Vagina (tissue), 2 donors: ENCODE results near the gene CMTM3. TPM values are rescaled to one million over a fixed set of nuclear protein-coding genes. Genes with fewer than 3 reads are reported as not detected.
"Not testable (repeated sequence)": the region's sequence is repeated elsewhere in the genome, so short reads cannot be mapped to it uniquely, and the experiment has no call there.

Source experiments
- DNase-seq, 2 donors: peaks; one replicate each; pipeline ENCODE4 v3.0.0-alpha.2; 2017; ENCODE audit errors: extremely low spot score in 2 of 2
- H3K27ac ChIP-seq: fragments of 200-600 bp; sonication (generic); one replicate; pipeline ENCODE4 v1.5.1; 2019
- H3K27me3 ChIP-seq: fragments of 200-600 bp; sonication (generic); one replicate; pipeline ENCODE4 v1.5.1; 2019
- H3K36me3 ChIP-seq, 2 donors: fragments of 200-600 bp; sonication (generic); one replicate each; pipeline ENCODE4 v1.5.1; 2017 to 2019
- H3K4me1 ChIP-seq: fragments of 200-600 bp; sonication (generic); one replicate; pipeline ENCODE4 v1.5.1; 2019
- H3K4me3 ChIP-seq, 2 donors: fragments of 200-600 bp; sonication (generic); 1 replicate in 1 of 2; 2 replicates in 1 of 2; pipeline ENCODE4 v1.5.1; 2016 to 2019
- H3K9me3 ChIP-seq: fragments of 200-600 bp; sonication (generic); one replicate; pipeline ENCODE4 v1.5.1; 2019
- POLR2A ChIP-seq, 2 donors: fragments of 450-650 bp; IDR thresholded peaks; one replicate each; pipeline ENCODE4 v1.6.1; 2017; ENCODE audit warnings: antibody characterized with exemption in 2 of 2, mild to moderate bottlenecking in 2 of 2, moderate library complexity in 2 of 2
- POLR2AphosphoS5 ChIP-seq, 2 donors: sonication (generic); formaldehyde crosslinking; IDR thresholded peaks; one replicate each; pipeline ENCODE4 v1.9.0; 2017; ENCODE audit warnings: antibody characterized with exemption in 2 of 2, mild to moderate bottlenecking in 2 of 2, low read depth in 1 of 2; ENCODE audit not compliant: insufficient read depth in 1 of 2
- intact Hi-C: fragments of 100-400 bp; cut with DNase I; formaldehyde crosslinking; loops from one replicate; pipeline ENCODE4 v1.15.1; 2023
- small RNA-seq: library from RNA; depleted of rRNA; stranded (forward); fragments of <200 nt; gene quantifications from one replicate; pipeline ENCODE3, GENCODE V24; 2016
- total RNA-seq: library from RNA; depleted of rRNA; stranded (reverse); fragments of >200 nt; gene quantifications from one replicate; pipeline ENCODE4 v1.2.3, GENCODE V29; 2016
- TF ChIP-seq, protein P1 (sequence below), 3 experiments: fragments of 450-650 bp in 2 of 3; fragments of 200-600 bp in 1 of 3; sonication (generic) in 1 of 3; IDR thresholded peaks; one replicate each; pipeline ENCODE4 v1.5.1; 2017 to 2019; ENCODE audit warnings: antibody characterized with exemption in 3 of 3, mild to moderate bottlenecking in 2 of 3, moderate library complexity in 2 of 3

CMTM3 gene
- total RNA-seq, 1 donor from 2014 or later, result 47.9 TPM

GRCh38 chr16:66658860-66659190, 54.3 kb downstream of the CMTM3 start:
- Histone ChIP-seq H3K4me1 (peaks cover 31% of the 10 kb centered on the region), H3K36me3 (no peaks in the 10 kb centered on the region), H3K27ac (no peak overlapping the region), H3K27me3 (no peaks in the 10 kb centered on the region), H3K9me3 (no peaks in the 10 kb centered on the region), H3K4me3 (no peak overlapping the region)
- intact Hi-C loops, result no loop called here
- TF ChIP-seq, protein P1, sequence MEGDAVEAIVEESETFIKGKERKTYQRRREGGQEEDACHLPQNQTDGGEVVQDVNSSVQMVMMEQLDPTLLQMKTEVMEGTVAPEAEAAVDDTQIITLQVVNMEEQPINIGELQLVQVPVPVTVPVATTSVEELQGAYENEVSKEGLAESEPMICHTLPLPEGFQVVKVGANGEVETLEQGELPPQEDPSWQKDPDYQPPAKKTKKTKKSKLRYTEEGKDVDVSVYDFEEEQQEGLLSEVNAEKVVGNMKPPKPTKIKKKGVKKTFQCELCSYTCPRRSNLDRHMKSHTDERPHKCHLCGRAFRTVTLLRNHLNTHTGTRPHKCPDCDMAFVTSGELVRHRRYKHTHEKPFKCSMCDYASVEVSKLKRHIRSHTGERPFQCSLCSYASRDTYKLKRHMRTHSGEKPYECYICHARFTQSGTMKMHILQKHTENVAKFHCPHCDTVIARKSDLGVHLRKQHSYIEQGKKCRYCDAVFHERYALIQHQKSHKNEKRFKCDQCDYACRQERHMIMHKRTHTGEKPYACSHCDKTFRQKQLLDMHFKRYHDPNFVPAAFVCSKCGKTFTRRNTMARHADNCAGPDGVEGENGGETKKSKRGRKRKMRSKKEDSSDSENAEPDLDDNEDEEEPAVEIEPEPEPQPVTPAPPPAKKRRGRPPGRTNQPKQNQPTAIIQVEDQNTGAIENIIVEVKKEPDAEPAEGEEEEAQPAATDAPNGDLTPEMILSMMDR (IDR thresholded peaks at IDR 0.05), result no peak
- TF ChIP-seq POLR2A (IDR thresholded peaks at IDR 0.05), result no peak
- no peak for TF ChIP-seq POLR2AphosphoS5 (IDR thresholded peaks at IDR 0.05; ENCODE audit: insufficient read depth in 1 of 2, low read depth in 1 of 2)
- no peak for DNase-seq

DNA sequence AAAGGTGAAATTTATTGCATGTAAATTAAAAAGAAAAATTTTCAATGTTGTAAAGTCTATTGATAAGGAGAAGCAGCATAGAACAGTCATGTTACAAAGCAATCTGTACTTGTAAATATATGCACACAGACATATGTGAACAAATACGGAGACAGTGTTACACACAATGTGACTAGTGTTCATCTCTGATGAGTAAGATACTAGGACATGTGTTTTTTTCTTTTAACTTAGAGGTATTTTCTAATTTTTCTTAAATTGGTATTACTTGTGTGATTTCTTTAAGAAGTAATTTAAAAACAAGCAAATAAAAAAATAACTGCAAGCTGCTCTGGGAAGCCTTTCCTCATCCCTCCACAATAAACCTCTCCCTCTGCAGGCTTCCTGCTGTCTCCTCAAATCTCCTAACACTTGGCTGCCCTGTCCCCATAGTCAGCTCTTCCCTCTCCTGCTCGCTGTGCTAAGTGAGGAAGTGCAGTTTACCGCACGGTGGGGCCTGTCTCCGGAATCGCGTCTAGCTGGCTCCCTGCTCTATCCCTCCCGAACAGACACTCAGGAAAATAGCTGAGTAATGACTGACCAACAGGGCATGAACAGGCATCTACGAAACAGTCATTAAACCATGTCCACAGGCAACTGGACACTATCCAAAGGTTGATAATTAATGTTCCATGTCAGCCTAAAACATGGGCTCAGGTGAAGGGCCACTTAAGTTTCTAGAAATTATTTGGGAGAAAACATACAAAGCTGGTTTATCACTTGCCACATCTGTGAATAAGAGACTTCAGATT, 56.1 kb downstream of the CMTM3 start:
- intact Hi-C loops, result no loop called here
- Histone ChIP-seq H3K4me1 (peaks cover 31% of the 10 kb centered on the region), H3K27ac (peak overlapping the region; percentile 56)

GRCh38 chr16:66661210-66661560, 56.7 kb downstream of the CMTM3 start:
- TF ChIP-seq POLR2A (IDR thresholded peaks at IDR 0.05) (no peak), POLR2AphosphoS5 (IDR thresholded peaks at IDR 0.05; ENCODE audit: insufficient read depth in 1 of 2, low read depth in 1 of 2) (no peak)
- TF ChIP-seq, protein P1 (IDR thresholded peaks at IDR 0.05), result no peak
- intact Hi-C loops, result no loop called here
- Histone ChIP-seq H3K9me3 (no peaks in the 10 kb centered on the region), H3K27ac (peak overlapping the region; percentile 56), H3K4me1 (peaks cover 31% of the 10 kb centered on the region), H3K4me3 (no peak overlapping the region), H3K27me3 (no peaks in the 10 kb centered on the region), H3K36me3 (no peaks in the 10 kb centered on the region)
- no peak for DNase-seq

More for the DNA sequence above, 56.1 kb downstream of the CMTM3 start:
- TF ChIP-seq, protein P1 (IDR thresholded peaks at IDR 0.05), result no peak
- TF ChIP-seq POLR2AphosphoS5 (IDR thresholded peaks at IDR 0.05; ENCODE audit: insufficient read depth in 1 of 2, low read depth in 1 of 2) (no peak), POLR2A (IDR thresholded peaks at IDR 0.05) (no peak)
- no peak for DNase-seq
- Histone ChIP-seq H3K27me3 (no peaks in the 10 kb centered on the region), H3K9me3 (no peaks in the 10 kb centered on the region), H3K4me3 (no peak overlapping the region), H3K36me3 (no peaks in the 10 kb centered on the region)

- DNase-seq, intact Hi-C loops, H3K27me3 ChIP-seq, H3K36me3 ChIP-seq, H3K4me3 ChIP-seq, H3K9me3 ChIP-seq: not testable (repeated sequence)
- H3K4me1 ChIP-seq, result peaks cover 31% of the 10 kb centered on the region
- peak overlapping the region; percentile 56 for H3K27ac ChIP-seq
Observed at GRCh38 chr16:66661671-66662346, 57.3 kb downstream of the CMTM3 start.

- DNase-seq, result no peak
- no peaks in the 10 kb centered on the region for H3K27me3 ChIP-seq
- peaks cover 31% of the 10 kb centered on the region for H3K4me1 ChIP-seq
- no peaks in the 10 kb centered on the region for H3K36me3 ChIP-seq
- H3K4me3 ChIP-seq, result no peak overlapping the region
- peak overlapping the region; percentile 56 for H3K27ac ChIP-seq
- intact Hi-C loops, result no loop called here
- no peak for TF ChIP-seq POLR2A (IDR thresholded peaks at IDR 0.05)
- TF ChIP-seq, protein P1 (IDR thresholded peaks at IDR 0.05), result peak in 1 of 3 experiments; percentile 28
- H3K9me3 ChIP-seq, result no peaks in the 10 kb centered on the region
Observed at GRCh38 chr16:66662445-66663194, 58.1 kb downstream of the CMTM3 start.

Small RNA genes lying within 50 kb of the gene (small RNA-seq; reads per million reads assigned to genes)
- gene CKLF-CMTM1, result not detected

Other genes with a start within 250 kb of the CMTM3 start
- gene CDH5, start 238.0 kb upstream of the CMTM3 start, total RNA-seq, result 38.3 TPM
- gene BEAN1, start 177.4 kb upstream of the CMTM3 start, total RNA-seq, result not detected
- 43.2 TPM for gene TK2, start 54.6 kb upstream of the CMTM3 start, total RNA-seq
- gene CKLF, start 52.1 kb upstream of the CMTM3 start, total RNA-seq, result 52.3 TPM
- gene CMTM1, start 38.3 kb upstream of the CMTM3 start, total RNA-seq, result not detected
- gene CMTM2, start 25.2 kb upstream of the CMTM3 start, total RNA-seq, result not detected
- 15.7 TPM for gene CMTM4, start 92.0 kb downstream of the CMTM3 start, total RNA-seq
- gene DYNC1LI2, start 146.9 kb downstream of the CMTM3 start, total RNA-seq, result 149 TPM
- gene TERB1, start 196.9 kb downstream of the CMTM3 start, total RNA-seq, result not detected
- gene NAE1, start 226.3 kb downstream of the CMTM3 start, total RNA-seq, result 30.0 TPM
- gene CA7, start 239.7 kb downstream of the CMTM3 start, total RNA-seq, result not detected